ENCODE results near the gene PIAS2. TPM values are rescaled to one million over a fixed set of nuclear protein-coding genes. Genes with fewer than 3 reads are reported as not detected.

PIAS2 gene
- total RNA-seq, 1 experiment from 2014 or later: 72.8 TPM

GRCh38 chr18:46764586-46764985, 152.7 kb downstream of the PIAS2 start:
- H3K27ac ChIP-seq (ENCODE audit: low read depth, low read length, poor library complexity, severe bottlenecking): no peak overlapping the region
- intact Hi-C loops (cut with micrococcal nuclease; ENCODE audit: unreplicated experiment): no loop called here
- H3K9me3 ChIP-seq (ENCODE audit: low read depth, low read length, poor library complexity, severe bottlenecking): no peaks in the 10 kb centered on the region
- peaks cover 11% of the 10 kb centered on the region for H3K4me1 ChIP-seq (ENCODE audit: insufficient read depth, low read length, poor library complexity, severe bottlenecking)
- ChIA-PET CTCF (interaction anchor here (0.6 kb wide), 1 partner anchor 990 kb away, joined by 3 read pairs; no protein-coding TSS in a partner anchor), POLR2A (ENCODE audit: low non-redundant PET) (no interaction called here)
- TF ChIP-seq EZH2 (IDR thresholded peaks at IDR 0.05; ENCODE audit: borderline replicate concordance, low read depth, low read length, poor library complexity, severe bottlenecking) (no peak), CTCF (conservative IDR thresholded peaks at IDR 0.05; ENCODE audit: low read depth, low read length) (no peak)
- H3K4me3 ChIP-seq (ENCODE audit: low read depth, low read length, poor library complexity, severe bottlenecking): no peak overlapping the region
- no TSS peak for BruUV-seq (replicated peaks)
- no peaks in the 10 kb centered on the region for H3K36me3 ChIP-seq (ENCODE audit: insufficient read depth, low read length, poor library complexity, severe bottlenecking)
- DNase-seq (ENCODE audit: low spot score): no peak
- no peaks in the 10 kb centered on the region for H3K27me3 ChIP-seq (replicated peaks; ENCODE audit: insufficient read depth, low read depth, low read length, poor library complexity)

GRCh38 chr18:46761059-46761769, 156.1 kb downstream of the PIAS2 start:
- Histone ChIP-seq H3K27ac (ENCODE audit: low read depth, low read length, poor library complexity, severe bottlenecking) (no peak overlapping the region), H3K4me3 (ENCODE audit: low read depth, low read length, poor library complexity, severe bottlenecking) (no peak overlapping the region), H3K27me3 (replicated peaks; ENCODE audit: insufficient read depth, low read depth, low read length, poor library complexity) (no peaks in the 10 kb centered on the region), H3K9me3 (ENCODE audit: low read depth, low read length, poor library complexity, severe bottlenecking) (no peaks in the 10 kb centered on the region), H3K36me3 (ENCODE audit: insufficient read depth, low read length, poor library complexity, severe bottlenecking) (no peaks in the 10 kb centered on the region), H3K4me1 (ENCODE audit: insufficient read depth, low read length, poor library complexity, severe bottlenecking) (peaks cover 12% of the 10 kb centered on the region)
- ChIA-PET CTCF (no interaction called here), POLR2A (ENCODE audit: low non-redundant PET) (no interaction called here)
- TF ChIP-seq EZH2 (IDR thresholded peaks at IDR 0.05; ENCODE audit: borderline replicate concordance, low read depth, low read length, poor library complexity, severe bottlenecking) (no peak), CTCF (conservative IDR thresholded peaks at IDR 0.05; ENCODE audit: low read depth, low read length) (no peak)
- DNase-seq (ENCODE audit: low spot score): no peak
- intact Hi-C loops (cut with micrococcal nuclease; ENCODE audit: unreplicated experiment): no loop called here
- BruUV-seq (replicated peaks): no TSS peak

- BruUV-seq (replicated peaks): no TSS peak
- DNase-seq (ENCODE audit: low spot score): peak; percentile 59
- CTCF ChIA-PET: no interaction called here
Observed at GRCh38 chr18:46759890-46760289, 157.4 kb downstream of the PIAS2 start.

More at GRCh38 chr18:46759890-46760289, 157.4 kb downstream of the PIAS2 start:
- Histone ChIP-seq H3K27me3 (replicated peaks; ENCODE audit: insufficient read depth, low read depth, low read length, poor library complexity) (no peaks in the 10 kb centered on the region), H3K36me3 (ENCODE audit: insufficient read depth, low read length, poor library complexity, severe bottlenecking) (no peaks in the 10 kb centered on the region), H3K27ac (ENCODE audit: low read depth, low read length, poor library complexity, severe bottlenecking) (no peak overlapping the region), H3K4me3 (ENCODE audit: low read depth, low read length, poor library complexity, severe bottlenecking) (no peak overlapping the region), H3K9me3 (ENCODE audit: low read depth, low read length, poor library complexity, severe bottlenecking) (no peaks in the 10 kb centered on the region), H3K4me1 (ENCODE audit: insufficient read depth, low read length, poor library complexity, severe bottlenecking) (peaks cover 12% of the 10 kb centered on the region)
- intact Hi-C loops (cut with micrococcal nuclease; ENCODE audit: unreplicated experiment): no loop called here
- TF ChIP-seq CTCF (conservative IDR thresholded peaks at IDR 0.05; ENCODE audit: low read depth, low read length): no peak
- no peak for TF ChIP-seq EZH2 (IDR thresholded peaks at IDR 0.05; ENCODE audit: borderline replicate concordance, low read depth, low read length, poor library complexity, severe bottlenecking)
- POLR2A ChIA-PET (ENCODE audit: low non-redundant PET): no interaction called here
